ENCODE measurements around the gene PAK4.
A peak's percentile ranks its signal among the peaks of the same experiment; 100 is the strongest.
"Not testable (repeated sequence)": the region's sequence is repeated elsewhere in the genome, so short reads cannot be mapped to it uniquely, and the experiment has no call there.

Gene PAK4

GRCh38 chr19:39208175-39208795 is 82.7 kb downstream of the PAK4 start:
- DNase-seq: no peak

DNA sequence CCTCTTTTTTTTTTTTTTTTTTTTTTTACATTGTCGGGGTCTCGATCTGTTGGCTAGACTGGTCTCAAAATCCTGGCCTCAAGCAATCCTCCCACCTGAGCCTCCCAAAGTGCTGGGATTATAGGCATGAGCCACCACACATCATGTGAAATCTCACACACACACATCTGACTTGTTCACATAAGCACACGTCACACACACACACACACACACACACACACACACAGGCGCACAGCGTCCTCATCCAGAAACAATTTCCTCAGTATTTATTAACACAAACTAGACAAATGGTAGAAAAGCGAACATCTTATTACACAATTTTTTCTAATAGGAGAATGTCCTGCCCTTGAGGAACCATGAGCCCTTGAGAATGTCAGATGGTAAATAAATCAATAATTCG is 83.6 kb downstream of the PAK4 start:
- DNase-seq: no peak

- DNase-seq: no peak
Measured at GRCh38 chr19:39211731-39212374, 86.3 kb downstream of the PAK4 start.

DNA sequence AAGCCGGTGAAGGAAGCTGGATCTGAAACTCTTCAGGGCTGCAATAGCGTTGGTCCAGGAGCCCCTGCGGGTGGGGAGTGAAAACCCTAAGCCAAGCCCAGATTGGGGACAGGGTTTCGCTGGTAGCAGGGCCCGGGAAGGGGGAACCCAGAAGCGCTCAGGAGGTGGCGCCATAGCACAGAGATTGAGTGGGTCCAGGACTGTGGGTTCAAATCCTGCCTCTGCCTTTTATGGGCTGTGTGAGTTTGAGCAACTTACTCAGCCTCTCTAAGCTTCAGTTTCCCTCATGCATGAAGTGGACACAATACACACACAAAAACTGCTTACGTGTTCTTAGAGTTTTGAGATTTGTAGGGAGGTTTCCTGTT is 86.8 kb downstream of the PAK4 start:
- DNase-seq: peak; percentile 33 to 44

DNA sequence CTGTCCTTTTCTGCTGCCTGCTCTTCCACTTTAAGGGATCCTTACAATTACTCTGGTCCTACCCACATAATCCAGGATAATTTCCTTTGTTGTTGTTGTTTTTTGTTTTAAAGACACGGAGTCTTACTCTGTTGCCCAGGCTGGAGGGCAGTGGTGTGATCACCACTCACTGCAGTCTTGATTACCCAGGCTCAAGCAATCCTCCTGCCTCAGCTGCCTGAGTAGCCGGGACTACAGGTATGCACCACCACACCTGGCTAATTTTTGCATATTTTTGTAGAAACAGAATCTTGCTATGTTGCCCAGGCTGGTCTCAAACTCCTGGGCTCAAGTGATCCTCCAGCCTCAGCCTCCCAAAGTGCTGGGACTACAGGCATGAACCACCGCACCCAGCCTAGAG is 89.7 kb downstream of the PAK4 start:
- not testable (repeated sequence) for DNase-seq

- no peak for DNase-seq
Measured at GRCh38 chr19:39217094-39217493, 91.5 kb downstream of the PAK4 start.

GRCh38 chr19:39218230-39219007 is 92.8 kb downstream of the PAK4 start:
- no peak for DNase-seq

GRCh38 chr19:39219108-39219507 is 93.5 kb downstream of the PAK4 start:
- DNase-seq: peak in 1 of 2 experiments; percentile 9

- DNase-seq: peak; percentile 52 to 69
Measured at GRCh38 chr19:39223703-39224279, 98.2 kb downstream of the PAK4 start.

DNA sequence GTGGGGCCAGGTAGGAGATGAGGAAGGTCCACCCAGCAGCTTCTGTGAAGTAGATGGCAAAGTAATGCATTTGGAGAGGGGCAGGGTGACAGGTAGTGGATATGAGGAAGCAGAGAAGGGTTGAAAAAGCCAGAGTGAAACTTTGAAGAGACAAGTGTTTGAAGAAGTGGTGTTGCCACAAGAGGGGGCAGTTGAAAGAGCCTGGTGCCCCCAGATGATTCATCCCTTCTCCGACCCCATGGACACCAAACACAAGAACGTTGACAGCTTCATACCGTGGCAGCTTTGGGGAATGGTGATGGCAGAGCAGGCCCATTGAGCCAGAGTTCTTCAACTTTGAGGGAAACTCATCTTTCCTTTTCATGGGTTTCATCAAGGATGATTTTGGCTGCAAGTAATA is 99.3 kb downstream of the PAK4 start:
- DNase-seq: peak in 1 of 2 experiments; percentile 5
